PC-3 (cell line): ENCODE results near the gene MAST3. TPM values are rescaled to one million over a fixed set of nuclear protein-coding genes. Genes with fewer than 3 reads are reported as not detected.

Experiments
- ATAC-seq: fragments of 200-7000 bp; cut with Tn5 transposase; 2 replicates; pipeline ENCODE4 v1.9.1; 2020; ENCODE audit warnings: mild to moderate bottlenecking, moderate library complexity
- BruUV-seq: library from RNA; stranded (reverse); fragments of 400-500 nt; replicated peaks from 2 replicates; lab custom pipeline; 2021; lab: Mats Ljungman, UMichigan
- CTCF ChIA-PET: fragments of 300-600 bp; sonication (Branson Sonifier 250); formaldehyde crosslinking; loops from one replicate; lab custom pipeline; 2022; ENCODE audit warnings: antibody characterized with exemption; lab: Charles Lee
- POLR2A ChIA-PET: fragments of 300-600 bp; sonication (Branson Sonifier 250); formaldehyde crosslinking; loops from one replicate; lab custom pipeline; 2022; ENCODE audit warnings: antibody characterized with exemption; ENCODE audit not compliant: unreplicated experiment; lab: Charles Lee
- DNase-seq: peaks from one replicate; pipeline ENCODE4 v3.0.0-alpha.2; 2015
- H2AFZ ChIP-seq: fragments of 300-600 bp; sonication (generic); 2 replicates; pipeline ENCODE4 v1.6.0; 2016; ENCODE audit warnings: antibody characterized with exemption, low read length
- H3F3A ChIP-seq: fragments of 300-600 bp; sonication (generic); one replicate; pipeline ENCODE4 v1.6.0; 2017; ENCODE audit warnings: antibody characterized with exemption, low read length, control low read depth, mild to moderate bottlenecking; ENCODE audit not compliant: unreplicated experiment
- H3K27ac ChIP-seq: fragments of 300-600 bp; sonication (generic); 2 replicates; pipeline ENCODE4 v1.5.1; 2016; ENCODE audit warnings: mild to moderate bottlenecking, low read length
- H3K27me3 ChIP-seq: fragments of 300-600 bp; sonication (generic); 2 replicates; pipeline ENCODE4 v1.6.1; 2016; ENCODE audit warnings: low read length, mixed read lengths
- H3K36me3 ChIP-seq: fragments of 300-600 bp; sonication (generic); 2 replicates; pipeline ENCODE4 v1.6.1; 2016; ENCODE audit warnings: low read depth, mixed run types, low read length, mixed read lengths
- H3K4me1 ChIP-seq: fragments of 300-600 bp; sonication (generic); 2 replicates; pipeline ENCODE4 v1.5.1; 2016; ENCODE audit warnings: low read length; ENCODE audit not compliant: insufficient read depth
- H3K4me2 ChIP-seq: fragments of 300-600 bp; sonication (generic); 2 replicates; pipeline ENCODE4 v1.6.0; 2016; ENCODE audit warnings: low read length
- H3K4me3 ChIP-seq: fragments of 300-600 bp; sonication (generic); 2 replicates; pipeline ENCODE4 v1.5.1; 2016; ENCODE audit warnings: mild to moderate bottlenecking, low read length, mixed read lengths
- H3K79me2 ChIP-seq: fragments of 300-600 bp; sonication (generic); 2 replicates; pipeline ENCODE4 v1.6.1; 2017; ENCODE audit warnings: low read length, mixed read lengths
- H3K9ac ChIP-seq: fragments of 300-600 bp; sonication (generic); 2 replicates; pipeline ENCODE4 v1.6.0; 2016; ENCODE audit warnings: mild to moderate bottlenecking, low read length
- H3K9me2 ChIP-seq: fragments of 300-600 bp; sonication (generic); replicated peaks from 2 replicates; pipeline ENCODE4 v1.6.1; 2016; ENCODE audit warnings: mixed run types, low read length, mixed read lengths
- H3K9me3 ChIP-seq: fragments of 300-600 bp; sonication (generic); 2 replicates; pipeline ENCODE4 v1.6.1; 2016; ENCODE audit warnings: low read length, mixed read lengths
- H4K20me1 ChIP-seq: fragments of 300-600 bp; sonication (generic); 2 replicates; pipeline ENCODE4 v1.6.1; 2016; ENCODE audit warnings: low read length, mixed read lengths
- CTCF ChIP-seq: fragments of 300-600 bp; sonication (generic); conservative IDR thresholded peaks from 2 replicates; pipeline ENCODE4 v1.5.1; 2017; ENCODE audit warnings: antibody characterized with exemption, low read depth, mild to moderate bottlenecking, low read length
- EZH2 ChIP-seq: fragments of 300-600 bp; sonication (generic); IDR thresholded peaks from one replicate; pipeline ENCODE4 v1.6.1; 2017; ENCODE audit warnings: antibody characterized with exemption, mild to moderate bottlenecking, low read length; ENCODE audit not compliant: unreplicated experiment
- EZH2phosphoT487 ChIP-seq: fragments of 300-600 bp; sonication (generic); IDR thresholded peaks from 2 replicates; pipeline ENCODE4 v1.6.1; 2018; ENCODE audit warnings: mild to moderate bottlenecking, antibody characterized with exemption, low read length, borderline replicate concordance
- intact Hi-C: fragments of 100-400 bp; cut with micrococcal nuclease; formaldehyde crosslinking; loops from 2 replicates; pipeline ENCODE4 v1.9.0; 2023
- total RNA-seq: library from RNA; depleted of rRNA; stranded (reverse); fragments of >200 nt; gene quantifications from 2 replicates; pipeline ENCODE4 v1.2.3, GENCODE V29; 2014

Gene MAST3
- total RNA-seq, 1 experiment from 2014 or later = 8.1 TPM

GRCh38 chr19:18119013-18119716 is 21.6 kb downstream of the MAST3 start:
- Histone ChIP-seq H3K27me3 (no peaks in the 10 kb centered on the region), H3K9me3 (no peaks in the 10 kb centered on the region), H3K36me3 (no peaks in the 10 kb centered on the region), H3K4me2 (peak overlapping the region; percentile 100), H3F3A (no peaks in the 10 kb centered on the region), H4K20me1 (no peaks in the 10 kb centered on the region), H3K4me1 (peaks cover 16% of the 10 kb centered on the region), H3K27ac (no peak overlapping the region), H3K4me3 (peak overlapping the region; percentile 89), H2AFZ (no peak overlapping the region), H3K9me2 (no peaks in the 10 kb centered on the region), H3K9ac (no peak overlapping the region), H3K79me2 (peaks cover 11% of the 10 kb centered on the region; the same call in 1 of the 2 replicates)
- intact Hi-C loops = no loop called here
- DNase-seq (no peak), ATAC-seq (no peak)
- BruUV-seq = no TSS peak
- ChIA-PET CTCF (interaction anchor here (0.6 kb wide), 1 partner anchor 41 kb away, joined by 3 read pairs; no protein-coding TSS in a partner anchor), POLR2A (no interaction called here)
- TF ChIP-seq EZH2phosphoT487 (no peak), EZH2 (no peak), CTCF (no peak)

- H3K36me3 ChIP-seq = no peaks in the 10 kb centered on the region
- no TSS peak for BruUV-seq
- no peaks in the 10 kb centered on the region for H3K9me3 ChIP-seq
- no peak overlapping the region for H3K4me3 ChIP-seq
- H4K20me1 ChIP-seq = no peaks in the 10 kb centered on the region
- no peaks in the 10 kb centered on the region for H3K27me3 ChIP-seq
- H3F3A ChIP-seq = no peaks in the 10 kb centered on the region
- peaks cover 16% of the 10 kb centered on the region for H3K4me1 ChIP-seq
- H3K9ac ChIP-seq = no peak overlapping the region
- POLR2A ChIA-PET = no interaction called here
- DNase-seq = no peak
- no peak overlapping the region for H2AFZ ChIP-seq
- H3K9me2 ChIP-seq = no peaks in the 10 kb centered on the region
- H3K27ac ChIP-seq = no peak overlapping the region
- TF ChIP-seq EZH2phosphoT487 (no peak), CTCF (no peak), EZH2 (no peak)
- no peak overlapping the region for H3K4me2 ChIP-seq
- ATAC-seq = no peak
- intact Hi-C loops = no loop called here
- CTCF ChIA-PET = no interaction called here
- H3K79me2 ChIP-seq = peaks cover 11% of the 10 kb centered on the region; the same call in 1 of the 2 replicates
Measured at GRCh38 chr19:18119717-18120105, 22.1 kb downstream of the MAST3 start.

GRCh38 chr19:18120127-18120526 is 22.5 kb downstream of the MAST3 start:
- Histone ChIP-seq H3K27ac (no peak overlapping the region), H3K9me3 (no peaks in the 10 kb centered on the region), H3K4me3 (no peak overlapping the region), H3K4me1 (peaks cover 16% of the 10 kb centered on the region), H3K9me2 (no peaks in the 10 kb centered on the region), H3K4me2 (no peak overlapping the region), H3K36me3 (no peaks in the 10 kb centered on the region), H3K79me2 (peaks cover 11% of the 10 kb centered on the region; the same call in 1 of the 2 replicates), H3F3A (no peaks in the 10 kb centered on the region), H4K20me1 (no peaks in the 10 kb centered on the region), H2AFZ (no peak overlapping the region), H3K9ac (no peak overlapping the region), H3K27me3 (no peaks in the 10 kb centered on the region)
- DNase-seq = no peak
- no TSS peak for BruUV-seq
- ATAC-seq = no peak
- TF ChIP-seq EZH2phosphoT487 (no peak), EZH2 (no peak), CTCF (no peak)
- ChIA-PET POLR2A (no interaction called here), CTCF (no interaction called here)
- intact Hi-C loops = no loop called here
